ENCODE results near the gene SDK1. TPM values are rescaled to one million over a fixed set of nuclear protein-coding genes. Genes with fewer than 3 reads are reported as not detected.

Gene SDK1
- total and polyA plus RNA-seq, 4 donors, result 0.12 to 0.47 (median 0.36) TPM

DNA sequence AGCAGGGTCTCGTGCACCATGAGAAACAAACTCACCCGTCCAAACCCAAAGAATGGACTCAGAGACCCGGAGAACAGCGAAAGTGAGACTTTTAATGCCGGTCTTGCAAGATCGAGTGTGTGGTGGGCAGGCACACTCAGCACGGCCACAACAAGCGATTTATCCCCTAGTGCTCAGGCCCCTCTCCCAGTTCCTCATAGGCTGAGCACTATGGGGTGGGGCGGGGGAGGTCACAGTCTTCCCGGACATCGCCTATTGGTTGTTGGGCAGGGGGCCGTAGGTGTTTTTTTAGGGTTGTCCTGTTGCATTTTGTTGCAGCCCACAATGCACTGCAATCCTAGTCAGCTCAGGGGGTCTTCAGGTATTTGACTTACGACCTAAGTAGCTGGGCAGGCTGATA lies 772.7 kb downstream of the SDK1 start:
- Histone ChIP-seq H3K36me3 (ENCODE audit: control insufficient read depth in 4 of 4, insufficient read depth in 3 of 4, low read depth in 1 of 4, low read length in 3 of 4) (no peaks in the 10 kb centered on the region), H3K27ac (ENCODE audit: low read depth in 1 of 2, low read length in 2 of 2) (no peak overlapping the region), H3K27me3 (ENCODE audit: control insufficient read depth in 4 of 4, insufficient read depth in 4 of 4, low read length in 3 of 4) (no peaks in the 10 kb centered on the region), H3K9me3 (ENCODE audit: control insufficient read depth in 4 of 4, low read length in 3 of 4) (no peaks in the 10 kb centered on the region), H3K9ac (ENCODE audit: low read depth in 1 of 2, low read length in 2 of 2) (no peak overlapping the region), H3K4me3 (ENCODE audit: low read depth in 1 of 3, low read length in 3 of 3) (no peak overlapping the region), H3K4me1 (ENCODE audit: control insufficient read depth in 4 of 4, insufficient read depth in 4 of 4, low read length in 3 of 4) (no peaks in the 10 kb centered on the region)
- WGBS, result 87% methylated on average over 13 of the region's 13 CpGs
- TF ChIP-seq TAF1 (conservative IDR thresholded peaks at IDR 0.05) (no peak), SP1 (IDR thresholded peaks at IDR 0.05) (no peak), RXRA (IDR thresholded peaks at IDR 0.05) (no peak), JUND (IDR thresholded peaks at IDR 0.05) (no peak), HNF4A (conservative IDR thresholded peaks at IDR 0.05) (no peak), NR2F2 (IDR thresholded peaks at IDR 0.05) (no peak), FOXA1 (IDR thresholded peaks at IDR 0.05) (no peak), YY1 (IDR thresholded peaks at IDR 0.05) (no peak), EGR1 (IDR thresholded peaks at IDR 0.05; ENCODE audit: low read depth in 2 of 2) (no peak), REST (IDR thresholded peaks at IDR 0.05) (no peak), ZBTB33 (IDR thresholded peaks at IDR 0.05) (no peak)
- TF ChIP-seq, protein P1, sequence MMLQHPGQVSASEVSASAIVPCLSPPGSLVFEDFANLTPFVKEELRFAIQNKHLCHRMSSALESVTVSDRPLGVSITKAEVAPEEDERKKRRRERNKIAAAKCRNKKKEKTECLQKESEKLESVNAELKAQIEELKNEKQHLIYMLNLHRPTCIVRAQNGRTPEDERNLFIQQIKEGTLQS (IDR thresholded peaks at IDR 0.05), result no peak
- no peak for DNase-seq (ENCODE audit: low spot score)

GRCh38 chr7:4074407-4074806 lies 773.4 kb downstream of the SDK1 start:
- no peak overlapping the region for H3K4me3 ChIP-seq (ENCODE audit: low read depth in 1 of 3, low read length in 3 of 3)
- H3K27ac ChIP-seq (ENCODE audit: low read depth in 1 of 2, low read length in 2 of 2), result no peak overlapping the region
- TF ChIP-seq RAD21 (IDR thresholded peaks at IDR 0.05) (no peak), YY1 (IDR thresholded peaks at IDR 0.05) (no peak), GABPA (IDR thresholded peaks at IDR 0.05 in 1 of 2, conservative IDR thresholded peaks at IDR 0.05 in 1 of 2) (no peak), JUND (IDR thresholded peaks at IDR 0.05) (no peak), CTCF (IDR thresholded peaks at IDR 0.05; ENCODE audit: low read depth, low read length, missing input control) (no peak), TAF1 (conservative IDR thresholded peaks at IDR 0.05) (no peak), EGR1 (IDR thresholded peaks at IDR 0.05; ENCODE audit: low read depth in 2 of 2) (no peak), HNF4G (IDR thresholded peaks at IDR 0.05) (no peak), SP1 (IDR thresholded peaks at IDR 0.05) (no peak), RXRA (IDR thresholded peaks at IDR 0.05) (no peak), HNF4A (conservative IDR thresholded peaks at IDR 0.05) (no peak), NR2F2 (IDR thresholded peaks at IDR 0.05) (no peak), MAX (IDR thresholded peaks at IDR 0.05) (no peak), ZBTB33 (IDR thresholded peaks at IDR 0.05) (no peak), REST (IDR thresholded peaks at IDR 0.05) (no peak)
- TF ChIP-seq, protein P1 (IDR thresholded peaks at IDR 0.05), result no peak
- 91% methylated on average over 8 of the region's 8 CpGs for WGBS
- DNase-seq (ENCODE audit: low spot score), result no peak
- H3K9ac ChIP-seq (ENCODE audit: low read depth in 1 of 2, low read length in 2 of 2), result no peak overlapping the region
- no peaks in the 10 kb centered on the region for H3K9me3 ChIP-seq (ENCODE audit: control insufficient read depth in 4 of 4, low read length in 3 of 4)
- no peaks in the 10 kb centered on the region for H3K27me3 ChIP-seq (ENCODE audit: control insufficient read depth in 4 of 4, insufficient read depth in 4 of 4, low read length in 3 of 4)
- H3K36me3 ChIP-seq (ENCODE audit: control insufficient read depth in 4 of 4, insufficient read depth in 3 of 4, low read depth in 1 of 4, low read length in 3 of 4), result no peaks in the 10 kb centered on the region
- no peaks in the 10 kb centered on the region for H3K4me1 ChIP-seq (ENCODE audit: control insufficient read depth in 4 of 4, insufficient read depth in 4 of 4, low read length in 3 of 4)

All from liver (tissue), 9 donors.